ENCODE data around the gene KCNAB1.

The KCNAB1 gene

GRCh38 chr3:156378871-156379270 lies 258.5 kb downstream of the KCNAB1 start:
- DNase-seq: no peak

GRCh38 chr3:156379327-156379726 lies 258.9 kb downstream of the KCNAB1 start:
- DNase-seq: no peak

- no peak for DNase-seq
Observed at GRCh38 chr3:156381253-156381652, 260.9 kb downstream of the KCNAB1 start.

- DNase-seq: no peak
Observed at GRCh38 chr3:156382458-156383346, 262.3 kb downstream of the KCNAB1 start.

- no peak for DNase-seq
Observed at GRCh38 chr3:156383441-156384025, 263.2 kb downstream of the KCNAB1 start.

GRCh38 chr3:156388497-156389448 lies 268.4 kb downstream of the KCNAB1 start:
- no peak for DNase-seq

- peak; percentile 36 for DNase-seq
Observed at GRCh38 chr3:156389449-156389950, 269.1 kb downstream of the KCNAB1 start.

- DNase-seq: no peak
Observed at GRCh38 chr3:156390846-156391245, 270.5 kb downstream of the KCNAB1 start.

GRCh38 chr3:156395961-156396710 lies 275.8 kb downstream of the KCNAB1 start:
- DNase-seq: no peak

- DNase-seq: no peak
Observed at GRCh38 chr3:156396851-156397250, 276.5 kb downstream of the KCNAB1 start.

- no peak for DNase-seq
Observed at GRCh38 chr3:156397534-156397933, 277.2 kb downstream of the KCNAB1 start.

GRCh38 chr3:156400062-156400461 lies 279.7 kb downstream of the KCNAB1 start:
- no peak for DNase-seq

GRCh38 chr3:156400735-156401134 lies 280.4 kb downstream of the KCNAB1 start:
- no peak for DNase-seq

- no peak for DNase-seq
Observed at GRCh38 chr3:156404217-156404616, 283.8 kb downstream of the KCNAB1 start.

- DNase-seq: no peak
Observed at GRCh38 chr3:156406393-156406792, 286.0 kb downstream of the KCNAB1 start.

GRCh38 chr3:156407617-156408225 lies 287.3 kb downstream of the KCNAB1 start:
- DNase-seq: no peak

GRCh38 chr3:156409694-156410093 lies 289.3 kb downstream of the KCNAB1 start:
- no peak for DNase-seq

- no peak for DNase-seq
Observed at GRCh38 chr3:156412600-156412999, 292.2 kb downstream of the KCNAB1 start.

GRCh38 chr3:156413293-156413892 lies 293.0 kb downstream of the KCNAB1 start:
- no peak for DNase-seq

GRCh38 chr3:156416846-156417558 lies 296.6 kb downstream of the KCNAB1 start:
- DNase-seq: no peak

Measured in DMS79 (cell line).